SK-N-SH (cell line): ENCODE results near the gene MTMR11. TPM values are rescaled to one million over a fixed set of nuclear protein-coding genes. Genes with fewer than 3 reads are reported as not detected.
"Not testable (repeated sequence)": the region's sequence is repeated elsewhere in the genome, so short reads cannot be mapped to it uniquely, and the experiment has no call there.

Experiments
- CTCF ChIA-PET: fragments of 300-600, 350-600 bp; formaldehyde crosslinking; extraction: SDS; loops from one replicate; lab custom pipeline; 2021; lab: Yijun Ruan, JAX
- POLR2A ChIA-PET: fragments of 350-600 bp; sonication (Branson Sonifier 250); formaldehyde crosslinking; extraction: SDS; loops from one replicate; lab custom pipeline; 2020; ENCODE audit warnings: antibody characterized with exemption, inconsistent platforms; lab: Yijun Ruan, JAX
- DNase-seq: peaks from one replicate; pipeline ENCODE4 v3.0.0; 2012
- H2AFZ ChIP-seq: fragments of 200-600 bp; sonication (generic); 2 replicates; pipeline ENCODE4 v1.8.1; 2016; ENCODE audit warnings: antibody characterized with exemption, mild to moderate bottlenecking, low read depth
- H3F3A ChIP-seq: fragments of 200-600 bp; sonication (generic); replicated peaks from 2 replicates; pipeline ENCODE3; 2016; ENCODE audit warnings: antibody characterized with exemption, mild to moderate bottlenecking; ENCODE audit not compliant: insufficient read depth
- H3K27ac ChIP-seq, 2 experiments: fragments of 200-500 bp in 1 of 2; fragments of 200-600 bp in 1 of 2; sonication (Bioruptor generic) in 1 of 2; sonication (generic), shearing (Covaris generic) in 1 of 2; 2 replicates each; pipeline versions ENCODE4 v1.5.1 to v1.6.1; 2014 to 2016; ENCODE audit warnings: low read depth in 2 of 2, inconsistent platforms in 1 of 2, low read length in 1 of 2, mild to moderate bottlenecking in 1 of 2, mixed read lengths in 1 of 2
- H3K27me3 ChIP-seq: fragments of 200-600 bp; sonication (generic), shearing (Covaris generic); 2 replicates; pipeline ENCODE4 v1.6.1; 2016; ENCODE audit warnings: mixed run types; ENCODE audit not compliant: insufficient read depth
- H3K36me3 ChIP-seq, 2 experiments: fragments of 200-500 bp in 1 of 2; fragments of 200-600 bp in 1 of 2; sonication (Bioruptor generic) in 1 of 2; sonication (generic) in 1 of 2; replicated peaks in 1 of 2; 2 replicates each; pipeline versions ENCODE3 to v1.5.1; 2014 to 2016; ENCODE audit warnings: low read length in 1 of 2, mild to moderate bottlenecking in 1 of 2; ENCODE audit not compliant: insufficient read depth in 2 of 2, control insufficient read depth in 1 of 2
- H3K4me1 ChIP-seq, 2 experiments: fragments of 200-500 bp in 1 of 2; fragments of 200-600 bp in 1 of 2; sonication (Bioruptor generic) in 1 of 2; sonication (generic), shearing (Covaris generic) in 1 of 2; 2 replicates each; pipeline versions ENCODE4 v1.5.1 to v1.6.1; 2014 to 2016; ENCODE audit warnings: low read depth in 1 of 2, low read length in 1 of 2, mixed run types in 1 of 2; ENCODE audit not compliant: insufficient read depth in 2 of 2, control insufficient read depth in 1 of 2
- H3K4me2 ChIP-seq: fragments of 200-600 bp; sonication (generic), shearing (Covaris generic); 2 replicates; pipeline ENCODE4 v1.6.1; 2017; ENCODE audit warnings: mixed run types
- H3K4me3 ChIP-seq, 2 experiments: fragments of 200-500 bp in 1 of 2; fragments of 200-600 bp in 1 of 2; sonication (Bioruptor generic) in 1 of 2; sonication (generic), shearing (Covaris generic) in 1 of 2; 2 replicates each; pipeline versions ENCODE4 v1.5.1 to v1.8.1; 2014 to 2016; ENCODE audit warnings: low read depth in 2 of 2, inconsistent platforms in 1 of 2, low read length in 1 of 2, mild to moderate bottlenecking in 1 of 2, mixed read lengths in 1 of 2, moderate library complexity in 1 of 2
- H3K79me2 ChIP-seq: fragments of 200-600 bp; sonication (generic); 2 replicates; pipeline ENCODE4 v1.8.1; 2017; ENCODE audit warnings: mild to moderate bottlenecking; ENCODE audit not compliant: insufficient read depth
- H3K9ac ChIP-seq: fragments of 200-600 bp; sonication (generic); 2 replicates; pipeline ENCODE4 v1.6.1; 2017; ENCODE audit warnings: mixed run types
- H3K9me2 ChIP-seq: fragments of 200-600 bp; sonication (generic); 2 replicates; pipeline ENCODE4 v1.6.1; 2017; ENCODE audit warnings: mixed run types
- H3K9me3 ChIP-seq: fragments of 200-600 bp; sonication (generic); 2 replicates; pipeline ENCODE4 v1.6.1; 2017; ENCODE audit warnings: mixed run types, mild to moderate bottlenecking, moderate library complexity
- H4K20me1 ChIP-seq: fragments of 200-600 bp; sonication (generic); 2 replicates; pipeline ENCODE4 v1.6.1; 2017; ENCODE audit warnings: mild to moderate bottlenecking, mixed run types; ENCODE audit not compliant: insufficient read depth
- CHD2 ChIP-seq: fragments of 150-350 bp; IDR thresholded peaks from 2 replicates; pipeline ENCODE4 v1.6.1; 2018; ENCODE audit warnings: low read length; ENCODE audit not compliant: partially characterized antibody
- ELF1 ChIP-seq: IDR thresholded peaks from 2 replicates; pipeline ENCODE4 v1.4.0; 2012
- EP300 ChIP-seq, 2 experiments: IDR thresholded peaks; 2 replicates each; pipeline versions ENCODE4 v1.4.0 to v1.6.1; 2012; ENCODE audit warnings: borderline replicate concordance in 1 of 2, low read depth in 1 of 2, low read length in 1 of 2
- EZH2phosphoT487 ChIP-seq: fragments of 200-600 bp; sonication (generic); IDR thresholded peaks from 2 replicates; pipeline ENCODE4 v1.6.1; 2017; ENCODE audit warnings: low read depth, mixed run types, mild to moderate bottlenecking, antibody characterized with exemption, moderate library complexity, borderline replicate concordance
- FOSL2 ChIP-seq: IDR thresholded peaks from 2 replicates; pipeline ENCODE4 v1.4.0; 2012; ENCODE audit warnings: low read depth, mild to moderate bottlenecking, moderate library complexity, borderline replicate concordance
- FOXJ3 ChIP-seq: sonication (generic); formaldehyde crosslinking; IDR thresholded peaks from 2 replicates; pipeline ENCODE4 v1.5.1; 2020; ENCODE audit warnings: mild to moderate bottlenecking, missing genetic modification reagents
- FOXM1 ChIP-seq: IDR thresholded peaks from 2 replicates; pipeline ENCODE4 v1.4.0; 2012; ENCODE audit warnings: low read depth, mild to moderate bottlenecking
- GATA2 ChIP-seq: sonication (generic); formaldehyde crosslinking; IDR thresholded peaks from 2 replicates; pipeline ENCODE4 v1.5.0; 2020; ENCODE audit warnings: mild to moderate bottlenecking, missing genetic modification reagents
- IRF3 ChIP-seq: fragments of 150-350 bp; IDR thresholded peaks from 2 replicates; pipeline ENCODE4 v1.6.1; 2016; ENCODE audit warnings: mild to moderate bottlenecking, low read depth, low read length
- MEF2A ChIP-seq: IDR thresholded peaks from 2 replicates; pipeline ENCODE4 v1.4.0; 2012; ENCODE audit warnings: low read depth, borderline replicate concordance
- MXI1 ChIP-seq: IDR thresholded peaks from 2 replicates; pipeline ENCODE4 v1.6.1; 2012; ENCODE audit warnings: mild to moderate bottlenecking, low read depth, low read length, improper control_type of control experiment
- PBX3 ChIP-seq: IDR thresholded peaks from 2 replicates; pipeline ENCODE4; 2012
- POLR2AphosphoS5 ChIP-seq: IDR thresholded peaks from 2 replicates; pipeline ENCODE4 v1.6.1; 2012; ENCODE audit warnings: low read depth, low read length
- RAD21 ChIP-seq: IDR thresholded peaks from 2 replicates; pipeline ENCODE4 v1.6.1; 2012; ENCODE audit warnings: mild to moderate bottlenecking, low read length
- REST ChIP-seq: IDR thresholded peaks from 2 replicates; pipeline ENCODE4 v1.6.1; 2012; ENCODE audit warnings: mild to moderate bottlenecking, low read depth, low read length, moderate library complexity
- SIN3A ChIP-seq: IDR thresholded peaks from 2 replicates; pipeline ENCODE4 v1.6.1; 2012; ENCODE audit warnings: low read depth, mild to moderate bottlenecking, low read length, moderate library complexity, borderline replicate concordance
- SMC3 ChIP-seq: IDR thresholded peaks from 2 replicates; pipeline ENCODE4 v1.6.1; 2012; ENCODE audit warnings: low read depth, low read length, improper control_type of control experiment
- TAF1 ChIP-seq: IDR thresholded peaks from 2 replicates; pipeline ENCODE4 v1.6.1; 2012; ENCODE audit warnings: low read depth, mild to moderate bottlenecking, low read length, moderate library complexity, borderline replicate concordance
- TCF12 ChIP-seq: IDR thresholded peaks from 2 replicates; pipeline ENCODE4 v1.4.0; 2012
- YY1 ChIP-seq: IDR thresholded peaks from 2 replicates; pipeline ENCODE4 v1.4.0; 2012; ENCODE audit warnings: low read depth, mild to moderate bottlenecking
- WGBS: methylation state at CpG from one replicate; pipeline ENCODE4 v1.1.6; 2017; ENCODE audit warnings: low lambda C conversion rate; 5-methylcytosine and 5-hydroxymethylcytosine counted together
- polyA plus RNA-seq, 3 experiments: library from polyadenylated mRNA; depleted of rRNA; stranded (reverse); fragments of >200 nt; gene quantifications; 2 replicates each; pipeline ENCODE4 v1.2.3, GENCODE V29; 2012

Gene MTMR11
- polyA plus RNA-seq, 1 of the 3 experiments (the other 2 are of a cell fraction) = 9.4 TPM

- 0% methylated on average over 13 of the region's 13 CpGs for WGBS
- DNase-seq, H2AFZ ChIP-seq, H3K9me3 ChIP-seq, H3K36me3 ChIP-seq, H3K27me3 ChIP-seq, H3K9me2 ChIP-seq: not testable (repeated sequence)
- H3K9ac ChIP-seq = peak overlapping the region; percentile 79
- ChIA-PET CTCF (interaction anchor here (1.3 to 3.6 kb wide), 7 partner anchors 41 to 300 kb away, joined by 4 to 33 read pairs (median 6); partner anchors contain the start of gene SF3B4), POLR2A (interaction anchor here (0.6 to 4.4 kb wide), 26 partner anchors 12 to 1493 kb away, joined by 3 to 34 read pairs (median 8); partner anchors contain the start of genes BOLA1, OTUD7B, SF3B4 and SV2A)
- H3K4me1 ChIP-seq = peaks cover 8 to 19% of the 10 kb centered on the region in 2 experiments; a peak in 3 of 4 replicates
- TF ChIP-seq POLR2AphosphoS5 = peak; percentile 15; the same call in 1 of the 2 replicates
- 0 out of 2 replicates have a peak, but pooled peaks have one; percentile 52 for TF ChIP-seq FOXM1
- H3K4me3 ChIP-seq = peak overlapping the region; percentile 73 to 80
- H4K20me1 ChIP-seq = peaks cover 20% of the 10 kb centered on the region; the same call in 1 of the 2 replicates
- H3K27ac ChIP-seq = peak overlapping the region; percentile 98 to 100
- H3K79me2 ChIP-seq = peaks cover 30% of the 10 kb centered on the region
- peak overlapping the region; percentile 82 for H3K4me2 ChIP-seq
- peaks cover 43% of the 10 kb centered on the region for H3F3A ChIP-seq
Measured at GRCh38 chr1:149887196-149887455, 49.6 kb downstream of the MTMR11 start.

GRCh38 chr1:149886396-149887195 is 50.1 kb downstream of the MTMR11 start:
- Histone ChIP-seq H3F3A (peaks cover 43% of the 10 kb centered on the region), H3K27me3 (no peaks in the 10 kb centered on the region), H2AFZ (no peak overlapping the region), H3K79me2 (peaks cover 30% of the 10 kb centered on the region), H3K9ac (peak overlapping the region; percentile 95), H3K4me3 (peak overlapping the region; percentile 73 to 88), H3K9me3 (no peaks in the 10 kb centered on the region), H3K4me2 (peak overlapping the region; percentile 82), H4K20me1 (peaks cover 20% of the 10 kb centered on the region; the same call in 1 of the 2 replicates), H3K36me3 (no peaks in the 10 kb centered on the region), H3K27ac (peak overlapping the region; percentile 98 to 100), H3K9me2 (no peaks in the 10 kb centered on the region), H3K4me1 (peaks cover 8 to 19% of the 10 kb centered on the region in 2 experiments; a peak in 3 of 4 replicates)
- ChIA-PET POLR2A (interaction anchor here (0.6 to 4.4 kb wide), 26 partner anchors 12 to 300 kb away, joined by 3 to 34 read pairs (median 8); partner anchors contain the start of genes BOLA1, OTUD7B, PLEKHO1 and SF3B4), CTCF (interaction anchor here (1.6 to 3.6 kb wide), 4 partner anchors 42 to 301 kb away, joined by 6 to 33 read pairs (median 10); partner anchors contain the start of gene SF3B4)
- DNase-seq = peak; percentile 88
- WGBS = under 1% methylated on average over 34 of the region's 62 CpGs
- TF ChIP-seq EZH2phosphoT487 (no peak), FOSL2 (no peak), FOXJ3 (CRISPR knock-in tag) (no peak), EP300 (IDR thresholded peaks at IDR 0.05; ENCODE audit: borderline replicate concordance in 1 of 2, low read depth in 1 of 2, low read length in 1 of 2) (peak in 1 of 2 experiments; percentile 30; a peak in 1 of 4 replicates), CHD2 (peak; percentile 73), PBX3 (peak; percentile 3; the same call in 1 of the 2 replicates), YY1 (no peak; the same call in none of the 2 replicates), TAF1 (peak; percentile 79; the same call in 1 of the 2 replicates), GATA2 (CRISPR knock-in tag) (no peak), SMC3 (no peak), MXI1 (no peak), IRF3 (peak; percentile 63; the same call in 1 of the 2 replicates), MEF2A (no peak), SIN3A (peak; percentile 61), RAD21 (no peak), TCF12 (peak; percentile 17; the same call in 1 of the 2 replicates), ELF1 (0 out of 2 replicates have a peak, but pooled peaks have one; percentile 5), POLR2AphosphoS5 (peak; percentile 97), REST (peak; percentile 57; the same call in 1 of the 2 replicates)
